Measurements from ENCODE around the gene GMPR2. TPM values are rescaled to one million over a fixed set of nuclear protein-coding genes. Genes with fewer than 3 reads are reported as not detected.

Gene GMPR2
- total and polyA plus RNA-seq, 2 of the 13 experiments (the other 11 are each of a cell fraction or from before 2014, with no cell fraction given) = 210 to 273 TPM

GRCh38 chr14:24188251-24189058, 44.3 kb upstream of the GMPR2 start, which contains the start of gene IPO4 (continued):
- TF ChIP-seq SAFB2 (CRISPR knock-in tag; IDR thresholded peaks at IDR 0.05; ENCODE audit: borderline replicate concordance, low read depth) (peak; percentile 99; the same call in 1 of the 2 replicates), MEF2D (CRISPR knock-in tag; IDR thresholded peaks at IDR 0.05) (peak; percentile 93), FOXA3 (CRISPR knock-in tag; IDR thresholded peaks at IDR 0.05) (peak; percentile 94), TSC22D2 (CRISPR knock-in tag; IDR thresholded peaks at IDR 0.05; ENCODE audit: borderline replicate concordance) (peak; percentile 98), DPF2 (CRISPR knock-in tag; IDR thresholded peaks at IDR 0.05; ENCODE audit: borderline replicate concordance, low read depth) (peak; percentile 49), ZNF543 (CRISPR knock-in tag; IDR thresholded peaks at IDR 0.05) (peak; percentile 93), EEA1 (CRISPR knock-in tag; IDR thresholded peaks at IDR 0.05; ENCODE audit: borderline replicate concordance) (no peak), KLF13 (CRISPR knock-in tag; IDR thresholded peaks at IDR 0.05) (peak; percentile 99), FOSL2 (CRISPR knock-in tag; IDR thresholded peaks at IDR 0.05) (peak; percentile 90), RFXAP (CRISPR knock-in tag; IDR thresholded peaks at IDR 0.05; ENCODE audit: borderline replicate concordance) (peak; percentile 97), IKZF5 (CRISPR knock-in tag; IDR thresholded peaks at IDR 0.05) (peak; percentile 99), ZNF251 (CRISPR knock-in tag; IDR thresholded peaks at IDR 0.05) (peak; percentile 96), ZNF644 (CRISPR knock-in tag; IDR thresholded peaks at IDR 0.05; ENCODE audit: low read depth) (no peak; the same call in 1 of the 2 replicates), MXD4 (CRISPR knock-in tag; IDR thresholded peaks at IDR 0.05) (peak; percentile 100), ARID2 (CRISPR knock-in tag; IDR thresholded peaks at IDR 0.05; ENCODE audit: borderline replicate concordance) (peak; percentile 100), ZNF276 (CRISPR knock-in tag; IDR thresholded peaks at IDR 0.05; ENCODE audit: low read depth) (peak; percentile 92), ZNF484 (CRISPR knock-in tag; IDR thresholded peaks at IDR 0.05; ENCODE audit: borderline replicate concordance, low read depth) (no peak; the same call in 1 of the 2 replicates), BRCA1 (CRISPR knock-in tag; IDR thresholded peaks at IDR 0.05) (peak; percentile 96)
- TF ChIP-seq, protein P1, sequence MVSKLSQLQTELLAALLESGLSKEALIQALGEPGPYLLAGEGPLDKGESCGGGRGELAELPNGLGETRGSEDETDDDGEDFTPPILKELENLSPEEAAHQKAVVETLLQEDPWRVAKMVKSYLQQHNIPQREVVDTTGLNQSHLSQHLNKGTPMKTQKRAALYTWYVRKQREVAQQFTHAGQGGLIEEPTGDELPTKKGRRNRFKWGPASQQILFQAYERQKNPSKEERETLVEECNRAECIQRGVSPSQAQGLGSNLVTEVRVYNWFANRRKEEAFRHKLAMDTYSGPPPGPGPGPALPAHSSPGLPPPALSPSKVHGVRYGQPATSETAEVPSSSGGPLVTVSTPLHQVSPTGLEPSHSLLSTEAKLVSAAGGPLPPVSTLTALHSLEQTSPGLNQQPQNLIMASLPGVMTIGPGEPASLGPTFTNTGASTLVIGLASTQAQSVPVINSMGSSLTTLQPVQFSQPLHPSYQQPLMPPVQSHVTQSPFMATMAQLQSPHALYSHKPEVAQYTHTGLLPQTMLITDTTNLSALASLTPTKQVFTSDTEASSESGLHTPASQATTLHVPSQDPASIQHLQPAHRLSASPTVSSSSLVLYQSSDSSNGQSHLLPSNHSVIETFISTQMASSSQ (IDR thresholded peaks at IDR 0.05; ENCODE audit: low read depth) = peak; percentile 88
- TF ChIP-seq, protein P1 (CRISPR knock-in tag; IDR thresholded peaks at IDR 0.05; ENCODE audit: borderline replicate concordance) = peak; percentile 91
- TF ChIP-seq, protein P2, sequence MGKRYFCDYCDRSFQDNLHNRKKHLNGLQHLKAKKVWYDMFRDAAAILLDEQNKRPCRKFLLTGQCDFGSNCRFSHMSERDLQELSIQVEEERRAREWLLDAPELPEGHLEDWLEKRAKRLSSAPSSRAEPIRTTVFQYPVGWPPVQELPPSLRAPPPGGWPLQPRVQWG (CRISPR knock-in tag; IDR thresholded peaks at IDR 0.05; ENCODE audit: borderline replicate concordance, low read depth) = no peak
